UCSD-AML1 (cell line): ENCODE measurements around the gene SRGN.
"Not testable (repeated sequence)": the region's sequence is repeated elsewhere in the genome, so short reads cannot be mapped to it uniquely, and the experiment has no call there.

Source experiments
- DNase-seq: peaks from one replicate; lab custom pipeline; 2025; ENCODE audit not compliant: unreplicated experiment; lab: John Stamatoyannopoulos, UW

Gene SRGN

DNA sequence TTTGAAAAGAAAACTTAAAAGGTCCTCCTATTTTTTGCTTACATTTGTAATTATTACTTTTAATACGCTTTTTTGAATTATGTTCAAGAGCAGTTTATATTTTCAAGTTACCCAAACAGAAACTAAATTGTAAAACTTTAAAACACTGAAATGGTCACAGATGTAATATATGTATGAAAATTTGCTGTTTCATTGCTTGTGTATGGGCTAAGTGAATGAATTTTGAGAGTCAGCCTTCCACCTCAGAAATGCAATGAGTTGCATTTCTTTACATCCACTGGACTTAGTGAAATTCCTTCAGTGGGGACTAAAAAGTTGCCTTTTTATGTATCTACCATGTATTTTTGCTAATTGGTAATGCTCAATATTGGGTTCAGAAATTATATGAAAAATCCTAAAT is 37.7 kb downstream of the SRGN start:
- no peak for DNase-seq

DNA sequence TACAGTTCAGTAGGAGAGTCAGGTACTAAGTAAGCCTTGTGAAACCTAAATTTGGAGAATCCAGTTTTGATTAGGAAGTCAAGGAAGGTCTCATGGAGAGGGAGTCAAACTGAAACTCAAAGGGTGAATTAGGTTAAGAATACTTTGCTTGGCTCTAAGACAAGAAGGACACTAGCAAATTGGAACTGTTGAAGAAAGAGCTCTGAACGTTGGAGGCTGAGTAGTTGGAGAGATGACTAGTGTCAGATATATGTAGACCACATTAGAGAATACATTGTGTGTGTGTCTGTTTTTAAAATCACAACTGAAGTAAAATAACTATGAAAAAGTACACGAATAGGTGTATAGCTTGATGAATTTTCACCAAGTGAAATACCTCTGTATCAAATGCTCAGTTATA is 42.3 kb downstream of the SRGN start:
- no peak for DNase-seq

DNA sequence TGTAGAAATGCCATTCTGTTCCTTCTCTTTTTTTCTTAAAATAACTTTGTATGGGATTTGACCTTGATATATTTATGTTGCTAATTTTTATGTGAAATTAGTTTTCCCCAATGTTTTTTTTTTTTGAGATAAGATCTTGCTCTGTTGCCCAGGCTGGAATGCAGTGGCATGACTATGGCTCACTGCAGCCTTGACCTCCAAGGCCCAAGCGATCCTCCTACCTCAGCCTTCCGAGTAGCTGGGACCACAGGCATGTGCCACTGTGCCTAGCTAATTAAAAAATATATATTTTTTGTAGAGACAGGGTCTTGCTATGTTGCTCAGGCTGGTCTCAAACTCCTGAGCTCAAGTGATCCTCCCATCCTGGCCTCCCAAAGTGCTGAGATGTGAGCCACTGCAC is 52.1 kb downstream of the SRGN start:
- no peak for DNase-seq

GRCh38 chr10:69141304-69141703 is 53.4 kb downstream of the SRGN start:
- no peak for DNase-seq

GRCh38 chr10:69142074-69142473 is 54.2 kb downstream of the SRGN start:
- not testable (repeated sequence) for DNase-seq

DNA sequence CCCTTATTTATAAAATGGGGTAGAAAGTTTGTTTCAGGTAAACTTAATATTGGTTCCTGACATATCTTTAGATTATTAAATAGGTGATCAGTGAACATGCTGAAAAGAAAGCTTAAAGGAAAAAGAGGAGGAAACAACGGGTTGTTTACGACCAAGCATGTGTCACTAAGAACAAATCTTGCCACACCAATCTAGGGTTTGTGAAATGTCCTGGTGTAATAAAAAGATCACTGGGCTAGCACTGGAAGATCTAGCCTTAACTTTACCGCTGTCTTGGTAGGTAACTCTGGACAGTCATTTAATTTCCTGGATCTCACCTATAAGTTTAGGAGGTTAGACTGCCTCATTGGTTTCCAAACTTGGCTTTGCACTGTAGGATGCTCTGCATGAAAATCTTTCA is 55.1 kb downstream of the SRGN start:
- no peak for DNase-seq

DNA sequence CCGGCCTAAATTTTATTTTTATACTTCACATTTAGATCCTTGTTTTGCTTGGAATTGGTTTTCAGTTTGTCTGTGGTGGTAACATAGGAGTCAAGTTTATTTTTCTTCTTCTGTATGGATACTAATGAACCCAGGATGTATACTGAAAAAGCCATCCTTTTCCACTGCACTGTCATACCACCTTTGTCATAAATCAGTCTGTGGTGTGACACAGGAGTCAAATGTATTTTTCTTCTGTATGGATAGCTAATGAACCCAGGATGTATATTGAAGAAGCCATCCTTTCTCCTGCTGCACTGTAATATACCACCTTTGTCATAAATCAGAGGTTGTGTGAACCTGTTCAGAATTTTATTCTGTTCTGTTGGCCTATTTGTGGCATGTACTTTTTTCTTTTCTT is 57.4 kb downstream of the SRGN start:
- no peak for DNase-seq

DNA sequence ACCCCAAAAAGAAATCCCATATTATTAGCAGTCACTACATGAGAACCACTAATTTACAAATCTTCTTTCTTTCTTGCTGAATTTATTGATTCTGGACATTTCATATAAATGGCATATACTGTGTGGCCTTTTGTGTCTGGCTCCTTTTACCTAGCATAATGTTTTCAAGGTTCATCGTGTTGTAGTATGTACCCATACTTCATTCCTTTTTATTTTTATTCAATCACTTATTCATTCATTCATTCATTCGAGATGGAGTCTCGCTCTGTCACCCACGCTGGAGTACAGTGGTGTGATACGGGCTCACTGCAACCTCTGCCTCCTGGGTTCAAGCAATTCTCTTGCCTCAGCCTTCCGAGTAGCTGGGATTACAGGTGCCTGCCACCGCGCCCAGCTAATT is 58.0 kb downstream of the SRGN start:
- no peak for DNase-seq

GRCh38 chr10:69146759-69147158 is 58.9 kb downstream of the SRGN start:
- no peak for DNase-seq

DNA sequence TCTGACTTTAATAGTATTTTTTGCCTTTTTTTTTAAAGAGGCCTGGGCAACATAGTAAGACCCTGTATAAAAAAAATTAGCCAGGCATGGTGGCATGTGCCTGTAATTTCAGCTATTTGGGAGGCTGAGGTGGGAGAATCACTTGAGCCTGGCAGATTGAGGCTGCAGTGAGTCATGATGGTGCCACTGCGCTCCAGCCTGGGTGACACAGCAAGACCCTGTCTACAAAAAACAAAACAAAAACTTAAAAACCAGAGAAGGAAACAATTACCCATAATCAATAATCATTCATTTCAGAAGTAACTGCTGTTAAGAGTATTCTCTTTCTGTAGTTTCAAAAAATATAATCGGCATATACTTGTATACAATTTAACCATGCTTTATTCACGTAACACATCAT is 64.1 kb downstream of the SRGN start:
- no peak for DNase-seq

GRCh38 chr10:69153227-69153626 is 65.3 kb downstream of the SRGN start:
- DNase-seq, result no peak
